ENCODE measurements around the gene SEPTIN8.

- no peak for TF ChIP-seq CTCF (IDR thresholded peaks at IDR 0.05 in 4 of 5, conservative IDR thresholded peaks at IDR 0.05 in 1 of 5)
- no peak for TF ChIP-seq POLR2A (IDR thresholded peaks at IDR 0.05)
Measured at GRCh38 chr5:132747616-132748440, 29.2 kb downstream of the SEPTIN8 start.
